Upper lobe of left lung (tissue), 4 donors: ENCODE measurements around the gene B4GALNT1.
"Not testable (repeated sequence)": the region's sequence is repeated elsewhere in the genome, so short reads cannot be mapped to it uniquely, and the experiment has no call there.

Source experiments
- CTCF ChIP-seq, 6 experiments: fragments of 450-650 bp in 4 of 6; fragments of 200-600 bp in 2 of 6; sonication (generic) in 2 of 6; IDR thresholded peaks; one replicate each; pipeline ENCODE4 v1.5.1; 2016 to 2019; ENCODE audit warnings: antibody characterized with exemption in 6 of 6
- POLR2AphosphoS5 ChIP-seq, 2 donors: sonication (generic); formaldehyde crosslinking; IDR thresholded peaks; one replicate each; pipeline ENCODE4 v1.5.1; 2017; ENCODE audit warnings: antibody characterized with exemption in 2 of 2

GRCh38 chr12:57618431-57618830 is 14.6 kb downstream of the B4GALNT1 start:
- TF ChIP-seq CTCF, POLR2AphosphoS5 (IDR thresholded peaks at IDR 0.05): not testable (repeated sequence)
